BJ (cell line): Measurements from ENCODE around the gene GATA6. TPM values are rescaled to one million over a fixed set of nuclear protein-coding genes. Genes with fewer than 3 reads are reported as not detected.

Experiments
- CTCF ChIA-PET: fragments of 350-600 bp; formaldehyde crosslinking; extraction: SDS; loops from one replicate; lab custom pipeline; 2021; ENCODE audit warnings: antibody characterized with exemption, inconsistent platforms; lab: Yijun Ruan, JAX
- POLR2A ChIA-PET: fragments of 300-600 bp; sonication (Branson Sonifier 250); formaldehyde crosslinking; extraction: SDS; loops from one replicate; lab custom pipeline; 2021; ENCODE audit warnings: antibody characterized with exemption; lab: Charles Lee
- DNase-seq: peaks from one replicate; pipeline ENCODE4 v3.0.0-alpha.2; 2011; ENCODE audit warnings: low read depth
- H3K27me3 ChIP-seq: 2 replicates; pipeline ENCODE4 v1.6.0; 2011; ENCODE audit warnings: low read length; ENCODE audit not compliant: control insufficient read depth, insufficient read depth
- H3K36me3 ChIP-seq: 2 replicates; pipeline ENCODE4 v1.5.1; 2011; ENCODE audit warnings: low read length; ENCODE audit not compliant: control insufficient read depth, insufficient read depth
- H3K4me3 ChIP-seq: 2 replicates; pipeline ENCODE4 v1.5.1; 2011; ENCODE audit warnings: low read depth, mild to moderate bottlenecking, control low read depth, low read length
- CTCF ChIP-seq: IDR thresholded peaks from 2 replicates; pipeline ENCODE4 v1.5.1; 2011; ENCODE audit warnings: low read depth, mild to moderate bottlenecking, control low read depth, inconsistent platforms, low read length, moderate library complexity; ENCODE audit not compliant: insufficient read depth
- polyA plus RNA-seq: library from polyadenylated mRNA; depleted of rRNA; stranded (reverse); fragments of >200 nt; gene quantifications from 2 replicates; pipeline ENCODE4 v1.2.3, GENCODE V29; 2011

The GATA6 gene
- polyA plus RNA-seq, 1 experiment, result 0.65 TPM

GRCh38 chr18:22172594-22173049, 3.2 kb downstream of the GATA6 start:
- DNase-seq, result no peak
- Histone ChIP-seq H3K27me3 (peaks cover 41% of the 10 kb centered on the region), H3K4me3 (no peak overlapping the region), H3K36me3 (no peaks in the 10 kb centered on the region)
- no peak for TF ChIP-seq CTCF
- CTCF ChIA-PET, result interaction anchor here (2.1 kb wide), 1 partner anchor 391 kb away, joined by 7 read pairs; no protein-coding TSS in a partner anchor
- POLR2A ChIA-PET, result no interaction called here

GRCh38 chr18:22173221-22173927, 4.0 kb downstream of the GATA6 start:
- peaks cover 34% of the 10 kb centered on the region for H3K27me3 ChIP-seq
- POLR2A ChIA-PET, result no interaction called here
- H3K36me3 ChIP-seq, result no peaks in the 10 kb centered on the region
- H3K4me3 ChIP-seq, result no peak overlapping the region
- no peak for TF ChIP-seq CTCF
- CTCF ChIA-PET, result interaction anchor here (2.1 kb wide), 1 partner anchor 390 kb away, joined by 7 read pairs; no protein-coding TSS in a partner anchor
- DNase-seq, result no peak

GRCh38 chr18:22173928-22174301, 4.5 kb downstream of the GATA6 start:
- DNase-seq, result no peak
- Histone ChIP-seq H3K27me3 (peaks cover 31% of the 10 kb centered on the region), H3K4me3 (no peak overlapping the region), H3K36me3 (no peaks in the 10 kb centered on the region)
- ChIA-PET CTCF (interaction anchor here (0.9 to 2.1 kb wide), 2 partner anchors 15 to 389 kb away, joined by 3 to 7 read pairs; no protein-coding TSS in a partner anchor), POLR2A (no interaction called here)
- TF ChIP-seq CTCF, result no peak

- POLR2A ChIA-PET, result no interaction called here
- H3K36me3 ChIP-seq, result no peaks in the 10 kb centered on the region
- CTCF ChIA-PET, result interaction anchor here (0.6 to 2.1 kb wide), 4 partner anchors 16 to 389 kb away, joined by 3 to 7 read pairs (median 3); no protein-coding TSS in a partner anchor
- peaks cover 31% of the 10 kb centered on the region for H3K27me3 ChIP-seq
- no peak for DNase-seq
- TF ChIP-seq CTCF, result no peak
- H3K4me3 ChIP-seq, result no peak overlapping the region
These were observed 5.2 kb downstream of the GATA6 start for GRCh38 chr18:22174341-22175145.

- peaks cover 31% of the 10 kb centered on the region for H3K27me3 ChIP-seq
These were observed 6.0 kb downstream of the GATA6 start for GRCh38 chr18:22175346-22175745.

More at GRCh38 chr18:22175346-22175745, 6.0 kb downstream of the GATA6 start:
- ChIA-PET POLR2A (no interaction called here), CTCF (interaction anchor here (1.1 kb wide), 1 partner anchor 178 kb away, joined by 3 read pairs; no protein-coding TSS in a partner anchor)
- TF ChIP-seq CTCF, result no peak
- Histone ChIP-seq H3K4me3 (no peak overlapping the region), H3K36me3 (no peaks in the 10 kb centered on the region)
- DNase-seq, result no peak
